Calu3 (cell line): Measurements from ENCODE around the gene CCDC124. TPM values are rescaled to one million over a fixed set of nuclear protein-coding genes. Genes with fewer than 3 reads are reported as not detected.
A peak's percentile ranks its signal among the peaks of the same experiment; 100 is the strongest.

ENCODE experiments used
- BruUV-seq: library from RNA; stranded (reverse); fragments of 400-500 nt; replicated peaks from 2 replicates; lab custom pipeline; 2021; lab: Mats Ljungman, UMichigan
- CTCF ChIA-PET: fragments of 300-600 bp; sonication (Branson Sonifier 250); formaldehyde crosslinking; loops from one replicate; lab custom pipeline; 2022; ENCODE audit warnings: antibody characterized with exemption; lab: Charles Lee
- DNase-seq: peaks from one replicate; pipeline ENCODE4 v3.0.0; 2022
- H3K27ac Mint-ChIP-seq: one replicate; pipeline ENCODE4 v1.8.0; 2022; ENCODE audit warnings: mixed read lengths; ENCODE audit not compliant: unreplicated experiment
- H3K27me3 Mint-ChIP-seq: one replicate; pipeline ENCODE4 v1.8.0; 2022; ENCODE audit warnings: mixed read lengths; ENCODE audit not compliant: unreplicated experiment
- H3K36me3 Mint-ChIP-seq: one replicate; pipeline ENCODE4 v1.8.0; 2022; ENCODE audit warnings: mild to moderate bottlenecking, moderate library complexity, mixed read lengths; ENCODE audit not compliant: insufficient read depth, unreplicated experiment
- H3K4me1 Mint-ChIP-seq: one replicate; pipeline ENCODE4 v1.8.0; 2022; ENCODE audit warnings: mild to moderate bottlenecking, low read depth, mixed read lengths; ENCODE audit not compliant: unreplicated experiment
- H3K4me3 Mint-ChIP-seq: one replicate; pipeline ENCODE4 v1.8.0; 2022; ENCODE audit warnings: mild to moderate bottlenecking, low read depth, moderate library complexity, mixed read lengths; ENCODE audit not compliant: unreplicated experiment
- H3K9me3 Mint-ChIP-seq: one replicate; pipeline ENCODE4 v1.8.0; 2022; ENCODE audit warnings: low read depth, mixed read lengths; ENCODE audit not compliant: unreplicated experiment
- intact Hi-C: fragments of 100-400 bp; cut with micrococcal nuclease; formaldehyde crosslinking; loops from one replicate; pipeline ENCODE4 v1.10.0; 2022; ENCODE audit not compliant: unreplicated experiment
- total RNA-seq: library from RNA; stranded (reverse); gene quantifications from 2 replicates; pipeline ENCODE4 v1.2.3, GENCODE V29; 2022
- TF ChIP-seq, protein P1 (sequence below): fragments of 200-600 bp; IDR thresholded peaks from one replicate; pipeline ENCODE4 v1.8.0; 2022; ENCODE audit warnings: antibody characterized with exemption; ENCODE audit not compliant: unreplicated experiment

Gene CCDC124
- total RNA-seq, 1 experiment from 2014 or later: 51.1 TPM

DNA sequence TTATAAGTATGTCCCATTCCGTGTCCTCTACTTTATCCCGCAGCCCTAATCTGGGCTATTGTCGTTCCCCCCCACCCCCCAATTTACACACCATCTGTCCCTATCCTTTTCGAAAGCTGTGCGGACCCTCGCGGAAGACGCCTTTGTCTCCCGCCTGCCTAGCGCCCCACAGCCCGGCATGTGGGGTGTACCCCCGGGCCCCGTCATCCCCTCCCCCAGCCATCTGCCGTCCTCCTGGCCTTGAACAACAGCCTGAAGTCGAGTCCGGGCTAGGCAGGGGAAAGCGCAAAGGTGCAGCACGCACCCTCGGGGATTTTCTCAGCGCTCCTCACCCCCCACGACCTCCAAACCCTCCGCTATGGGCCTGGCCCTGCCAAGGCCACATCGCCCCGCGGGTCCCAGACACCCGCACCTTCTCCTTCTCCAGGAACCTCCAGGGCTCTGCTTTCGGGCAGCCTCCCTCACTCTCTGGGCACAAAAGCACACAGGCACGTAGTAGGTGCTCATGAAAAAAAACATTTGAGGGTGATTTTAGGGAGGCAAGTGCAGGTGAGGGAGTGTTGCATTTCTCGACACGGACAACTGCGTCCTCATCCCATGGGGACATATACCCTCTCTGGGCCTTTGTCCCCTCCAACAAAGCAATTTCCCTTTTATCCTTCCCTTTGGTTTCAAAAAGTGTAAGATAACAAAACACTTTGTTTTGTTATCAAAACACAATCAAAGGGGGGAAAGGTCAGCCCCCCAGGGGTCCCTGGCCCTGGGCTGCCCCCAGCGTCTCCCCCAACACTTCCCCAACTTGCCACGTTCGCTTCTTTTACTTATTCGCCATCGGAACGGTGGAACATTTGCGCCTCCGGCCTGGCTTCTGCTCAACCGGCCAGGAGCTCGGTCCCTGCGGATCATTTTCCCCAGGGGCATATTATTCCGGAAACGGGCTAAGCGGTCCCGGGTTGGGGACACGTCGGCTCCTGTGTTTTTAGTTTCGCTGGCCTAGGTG lies 16.4 kb downstream of the CCDC124 start:
- no peaks in the 10 kb centered on the region for H3K9me3 Mint-ChIP-seq
- TF ChIP-seq, protein P1, sequence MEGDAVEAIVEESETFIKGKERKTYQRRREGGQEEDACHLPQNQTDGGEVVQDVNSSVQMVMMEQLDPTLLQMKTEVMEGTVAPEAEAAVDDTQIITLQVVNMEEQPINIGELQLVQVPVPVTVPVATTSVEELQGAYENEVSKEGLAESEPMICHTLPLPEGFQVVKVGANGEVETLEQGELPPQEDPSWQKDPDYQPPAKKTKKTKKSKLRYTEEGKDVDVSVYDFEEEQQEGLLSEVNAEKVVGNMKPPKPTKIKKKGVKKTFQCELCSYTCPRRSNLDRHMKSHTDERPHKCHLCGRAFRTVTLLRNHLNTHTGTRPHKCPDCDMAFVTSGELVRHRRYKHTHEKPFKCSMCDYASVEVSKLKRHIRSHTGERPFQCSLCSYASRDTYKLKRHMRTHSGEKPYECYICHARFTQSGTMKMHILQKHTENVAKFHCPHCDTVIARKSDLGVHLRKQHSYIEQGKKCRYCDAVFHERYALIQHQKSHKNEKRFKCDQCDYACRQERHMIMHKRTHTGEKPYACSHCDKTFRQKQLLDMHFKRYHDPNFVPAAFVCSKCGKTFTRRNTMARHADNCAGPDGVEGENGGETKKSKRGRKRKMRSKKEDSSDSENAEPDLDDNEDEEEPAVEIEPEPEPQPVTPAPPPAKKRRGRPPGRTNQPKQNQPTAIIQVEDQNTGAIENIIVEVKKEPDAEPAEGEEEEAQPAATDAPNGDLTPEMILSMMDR: no peak
- H3K27ac Mint-ChIP-seq: peak overlapping the region; percentile 63
- no TSS peak for BruUV-seq
- peak overlapping the region; percentile 82 for H3K4me3 Mint-ChIP-seq
- no peak for DNase-seq
- peaks cover 25% of the 10 kb centered on the region for H3K36me3 Mint-ChIP-seq
- intact Hi-C loops: no loop called here
- CTCF ChIA-PET: no interaction called here
- H3K27me3 Mint-ChIP-seq: peaks cover 57% of the 10 kb centered on the region
- H3K4me1 Mint-ChIP-seq: peaks cover 29% of the 10 kb centered on the region

GRCh38 chr19:17949956-17950309 lies 17.1 kb downstream of the CCDC124 start:
- Mint-ChIP-seq H3K27me3 (peaks cover 59% of the 10 kb centered on the region), H3K36me3 (peaks cover 21% of the 10 kb centered on the region), H3K9me3 (no peaks in the 10 kb centered on the region), H3K4me3 (peak overlapping the region; percentile 82), H3K4me1 (peaks cover 29% of the 10 kb centered on the region), H3K27ac (no peak overlapping the region)
- no peak for DNase-seq
- intact Hi-C loops: no loop called here
- CTCF ChIA-PET: no interaction called here
- TF ChIP-seq, protein P1: no peak
- no TSS peak for BruUV-seq

- Mint-ChIP-seq H3K9me3 (no peaks in the 10 kb centered on the region), H3K4me1 (peaks cover 29% of the 10 kb centered on the region), H3K27ac (no peak overlapping the region), H3K36me3 (peaks cover 19% of the 10 kb centered on the region), H3K4me3 (peak overlapping the region; percentile 82), H3K27me3 (peaks cover 59% of the 10 kb centered on the region)
- CTCF ChIA-PET: no interaction called here
- no TSS peak for BruUV-seq
- no peak for DNase-seq
- TF ChIP-seq, protein P1: no peak
- intact Hi-C loops: no loop called here
Observed at GRCh38 chr19:17950310-17951156, 17.7 kb downstream of the CCDC124 start.

GRCh38 chr19:17951157-17951989 lies 18.6 kb downstream of the CCDC124 start:
- peaks cover 64% of the 10 kb centered on the region for H3K27me3 Mint-ChIP-seq
- DNase-seq: no peak
- peaks cover 12% of the 10 kb centered on the region for H3K36me3 Mint-ChIP-seq
- H3K9me3 Mint-ChIP-seq: no peaks in the 10 kb centered on the region
- no TSS peak for BruUV-seq
- TF ChIP-seq, protein P1: no peak
- CTCF ChIA-PET: no interaction called here
- intact Hi-C loops: no loop called here
- peaks cover 29% of the 10 kb centered on the region for H3K4me1 Mint-ChIP-seq
- no peak overlapping the region for H3K27ac Mint-ChIP-seq
- H3K4me3 Mint-ChIP-seq: peak overlapping the region; percentile 82
